Mesodermal cell (in vitro differentiated cells): Measurements from ENCODE around the gene CFAP90.

Experiments
- H3K27ac ChIP-seq: 2 replicates; pipeline ENCODE4 v1.7.0; 2013; ENCODE audit warnings: mild to moderate bottlenecking, low read depth, low read length, moderate library complexity; ENCODE audit not compliant: severe bottlenecking
- H3K36me3 ChIP-seq: 2 replicates; pipeline ENCODE4 v1.7.1; 2013; ENCODE audit warnings: mild to moderate bottlenecking, low read length, moderate library complexity; ENCODE audit not compliant: control insufficient read depth, insufficient read depth
- H3K4me1 ChIP-seq: one replicate; pipeline ENCODE4 v1.7.1; 2013; ENCODE audit warnings: mild to moderate bottlenecking, low read length; ENCODE audit not compliant: insufficient read depth, control insufficient read depth, poor library complexity, severe bottlenecking
- H3K4me3 ChIP-seq: 2 replicates; pipeline ENCODE4 v1.7.0; 2013; ENCODE audit warnings: low read length, control low read depth, mild to moderate bottlenecking; ENCODE audit not compliant: insufficient read depth, poor library complexity, severe bottlenecking; ENCODE audit errors: extremely low read depth
- H3K9me3 ChIP-seq: 2 replicates; pipeline ENCODE4 v1.7.1; 2013; ENCODE audit warnings: mild to moderate bottlenecking, low read length, moderate library complexity; ENCODE audit not compliant: control insufficient read depth
- WGBS, 2 experiments: methylation state at CpG; one replicate each; pipeline ENCODE4 v1.1.5; 2013; ENCODE audit warnings: missing lambda C conversion rate in 2 of 2; ENCODE audit not compliant: insufficient coverage in 2 of 2; 5-methylcytosine and 5-hydroxymethylcytosine counted together

Gene CFAP90

GRCh38 chr5:7868427-7868772 is 17.5 kb upstream of the CFAP90 start:
- Histone ChIP-seq H3K36me3 (peaks cover 32% of the 10 kb centered on the region), H3K4me3 (peak overlapping the region; percentile 78), H3K4me1 (peaks cover 3% of the 10 kb centered on the region), H3K27ac (no peak overlapping the region), H3K9me3 (no peaks in the 10 kb centered on the region)
- WGBS, 2 experiments: 1% methylated on average over 8 of the region's 8 CpGs

GRCh38 chr5:7867260-7867659 is 16.3 kb upstream of the CFAP90 start:
- Histone ChIP-seq H3K4me1 (peaks cover 3% of the 10 kb centered on the region), H3K9me3 (no peaks in the 10 kb centered on the region), H3K27ac (no peak overlapping the region), H3K4me3 (no peak overlapping the region), H3K36me3 (peaks cover 38% of the 10 kb centered on the region)
- 88 to 91% methylated on average over 2 of the region's 3 CpGs for WGBS, 2 experiments

GRCh38 chr5:7866196-7866595 is 15.3 kb upstream of the CFAP90 start:
- Histone ChIP-seq H3K9me3 (no peaks in the 10 kb centered on the region), H3K4me3 (no peak overlapping the region), H3K4me1 (peaks cover 3% of the 10 kb centered on the region), H3K36me3 (peaks cover 40% of the 10 kb centered on the region), H3K27ac (no peak overlapping the region)
- WGBS, 2 experiments: 88 to 100% methylated on average over 1 of the region's 2 CpGs

GRCh38 chr5:7857926-7858632 is 7.1 kb upstream of the CFAP90 start:
- Histone ChIP-seq H3K36me3 (peaks cover 30% of the 10 kb centered on the region), H3K4me1 (peaks cover 6% of the 10 kb centered on the region), H3K27ac (no peak overlapping the region), H3K9me3 (no peaks in the 10 kb centered on the region), H3K4me3 (no peak overlapping the region)
- WGBS, 2 experiments: 78 to 90% methylated on average over 8 of the region's 9 CpGs

GRCh38 chr5:7857361-7857760 is 6.4 kb upstream of the CFAP90 start:
- Histone ChIP-seq H3K9me3 (no peaks in the 10 kb centered on the region), H3K36me3 (peaks cover 23% of the 10 kb centered on the region), H3K4me1 (peaks cover 6% of the 10 kb centered on the region), H3K4me3 (no peak overlapping the region), H3K27ac (no peak overlapping the region)
- WGBS, 2 experiments: 80 to 86% methylated on average over 5 of the region's 5 CpGs

- H3K27ac ChIP-seq: no peak overlapping the region
- peaks cover 6% of the 10 kb centered on the region for H3K4me1 ChIP-seq
- no peaks in the 10 kb centered on the region for H3K9me3 ChIP-seq
- WGBS, 2 experiments: 80% methylated on average over 2 of the region's 2 CpGs; no CpG with 5 or more reads in 1 of the 2 experiments
- peaks cover 18% of the 10 kb centered on the region for H3K36me3 ChIP-seq
- no peak overlapping the region for H3K4me3 ChIP-seq
These were observed 5.9 kb upstream of the CFAP90 start for GRCh38 chr5:7856855-7857254.

- H3K9me3 ChIP-seq: no peaks in the 10 kb centered on the region
- WGBS, 2 experiments: 67 to 83% methylated on average over 1 to 2 of the region's 3 CpGs
- H3K4me3 ChIP-seq: no peak overlapping the region
- H3K27ac ChIP-seq: no peak overlapping the region
- peaks cover 9% of the 10 kb centered on the region for H3K4me1 ChIP-seq
- peaks cover 10% of the 10 kb centered on the region for H3K36me3 ChIP-seq
These were observed 4.7 kb upstream of the CFAP90 start for GRCh38 chr5:7855611-7856010.

GRCh38 chr5:7852988-7853387 is 2.1 kb upstream of the CFAP90 start:
- 43 to 89% methylated on average over 1 of the region's 2 CpGs for WGBS, 2 experiments
- Histone ChIP-seq H3K4me1 (peaks cover 2% of the 10 kb centered on the region), H3K9me3 (no peaks in the 10 kb centered on the region), H3K27ac (no peak overlapping the region), H3K36me3 (no peaks in the 10 kb centered on the region), H3K4me3 (no peak overlapping the region)

GRCh38 chr5:7852542-7852941 is 1.6 kb upstream of the CFAP90 start:
- H3K4me3 ChIP-seq: no peak overlapping the region
- H3K27ac ChIP-seq: no peak overlapping the region
- WGBS, 2 experiments: no CpG with 5 or more reads among the region's 1 CpG
- H3K4me1 ChIP-seq: peaks cover 2% of the 10 kb centered on the region
- H3K9me3 ChIP-seq: no peaks in the 10 kb centered on the region
- H3K36me3 ChIP-seq: no peaks in the 10 kb centered on the region

GRCh38 chr5:7851617-7852289 is 820 bp upstream of the CFAP90 start:
- peaks cover 2% of the 10 kb centered on the region for H3K4me1 ChIP-seq
- WGBS, 2 experiments: 91 to 96% methylated on average over 3 to 5 of the region's 8 CpGs
- H3K9me3 ChIP-seq: no peaks in the 10 kb centered on the region
- peak overlapping the region; percentile 47 for H3K4me3 ChIP-seq
- no peaks in the 10 kb centered on the region for H3K36me3 ChIP-seq
- no peak overlapping the region for H3K27ac ChIP-seq

- WGBS, 2 experiments: 58 to 86% methylated on average over 8 to 15 of the region's 16 CpGs
- H3K4me3 ChIP-seq: peak overlapping the region; percentile 47
- no peaks in the 10 kb centered on the region for H3K36me3 ChIP-seq
- peaks cover 2% of the 10 kb centered on the region for H3K4me1 ChIP-seq
- H3K27ac ChIP-seq: peak overlapping the region; percentile 84
- H3K9me3 ChIP-seq: no peaks in the 10 kb centered on the region
These were observed 283 bp upstream of the CFAP90 start for GRCh38 chr5:7851240-7851592.
